Spleen (tissue), 11 donors: ENCODE measurements around the gene ABCF1. TPM values are rescaled to one million over a fixed set of nuclear protein-coding genes. Genes with fewer than 3 reads are reported as not detected.

ENCODE experiments used
- DNase-seq: peaks from one replicate; pipeline ENCODE4 v3.0.0-alpha.2; 2020
- H3K27ac ChIP-seq, 8 donors: fragments of 200-600 bp; sonication (generic) in 7 of 8; 1 replicate in 4 of 8; 2 replicates in 4 of 8; pipeline versions ENCODE4 v1.5.0 to v1.8.0; 2016 to 2021; ENCODE audit warnings: inconsistent platforms in 4 of 8, mild to moderate bottlenecking in 4 of 8, moderate library complexity in 1 of 8
- H3K27me3 ChIP-seq, 7 donors: fragments of 200-600 bp; sonication (generic) in 6 of 7; replicated peaks in 1 of 7; 1 replicate in 4 of 7; 2 replicates in 3 of 7; pipeline versions ENCODE4 v1.5.0 to v1.8.0; 2016 to 2021; ENCODE audit warnings: inconsistent platforms in 3 of 7, mild to moderate bottlenecking in 1 of 7
- H3K36me3 ChIP-seq, 6 donors: fragments of 200-600 bp; sonication (generic) in 5 of 6; 1 replicate in 4 of 6; 2 replicates in 2 of 6; pipeline versions ENCODE4 v1.5.0 to v1.8.0; 2016 to 2021; ENCODE audit warnings: inconsistent platforms in 2 of 6
- H3K4me1 ChIP-seq, 6 donors: fragments of 200-600 bp; sonication (generic) in 5 of 6; 1 replicate in 3 of 6; 2 replicates in 3 of 6; pipeline versions ENCODE4 v1.5.0 to v1.8.0; 2016 to 2021; ENCODE audit warnings: inconsistent platforms in 3 of 6
- H3K4me3 ChIP-seq, 8 donors: fragments of 200-600 bp; sonication (generic) in 7 of 8; 1 replicate in 4 of 8; 2 replicates in 4 of 8; pipeline versions ENCODE4 v1.5.0 to v1.8.0; 2016 to 2021; ENCODE audit warnings: inconsistent platforms in 4 of 8, mild to moderate bottlenecking in 4 of 8, moderate library complexity in 2 of 8
- H3K9me3 ChIP-seq, 8 donors: fragments of 200-600 bp; sonication (generic) in 7 of 8; 1 replicate in 4 of 8; 2 replicates in 4 of 8; pipeline versions ENCODE4 v1.5.0 to v1.8.0; 2016 to 2021; ENCODE audit warnings: inconsistent platforms in 4 of 8
- CTCF ChIP-seq, 11 experiments: fragments of 200-600 bp in 7 of 11; fragments of 450-650 bp in 4 of 11; sonication (generic) in 4 of 11; IDR thresholded peaks in 8 of 11; conservative IDR thresholded peaks in 3 of 11; 1 replicate in 7 of 11; 2 replicates in 4 of 11; pipeline versions ENCODE4 v1.4.0 to v1.8.0; 2016 to 2021; ENCODE audit warnings: antibody characterized with exemption in 11 of 11, inconsistent platforms in 4 of 11, mild to moderate bottlenecking in 1 of 11
- POLR2A ChIP-seq, 3 donors: fragments of 450-650 bp; IDR thresholded peaks; one replicate each; pipeline ENCODE4 v1.5.1; 2017; ENCODE audit warnings: antibody characterized with exemption in 3 of 3, mild to moderate bottlenecking in 1 of 3
- POLR2AphosphoS5 ChIP-seq, 3 donors: sonication (generic); formaldehyde crosslinking; IDR thresholded peaks; one replicate each; pipeline ENCODE4 v1.5.1; 2017; ENCODE audit warnings: antibody characterized with exemption in 3 of 3
- WGBS, 5 donors: extraction: QIAGEN DNeasy Blood & Tissue Kit in 3 of 5; methylation state at CpG; one replicate each; pipeline versions ENCODE4 v1.1.5 to v1.1.7; 2013 to 2018; 5-methylcytosine and 5-hydroxymethylcytosine counted together
- intact Hi-C: fragments of 100-400 bp; cut with DNase I; formaldehyde crosslinking; loops from one replicate; pipeline ENCODE4 v1.15.0; 2023; ENCODE audit warnings: low total_unique reads
- polyA plus RNA-seq, 3 donors: library from polyadenylated mRNA; stranded (reverse); fragments of 200-250 nt; gene quantifications; one replicate each; pipeline ENCODE4 v1.2.1, GENCODE V29; 2013
- total RNA-seq, 7 donors: library from RNA; depleted of rRNA in 3 of 7; stranded (reverse); fragments of >200 nt in 3 of 7; fragmentation: NEBNext Ultra II Directional in 4 of 7; extraction: Animal tissue kit (Norgen Biotek cat#: 25700) in 4 of 7; gene quantifications; one replicate each; pipeline versions ENCODE4 v1.1.0 to v1.2.1, GENCODE V29; 2016 to 2021
- donor health status: healthy with polysubstance abuse.
- donor health status: DM: no; HTN: no; CAD: no; lungs with moderate emphysema.
- donor health status: DM: no; HTN: no; CAD: no.
- donor health status: Bipolar disorder and iron deficiency.
- donor health status: healthy.
- donor health status: DM: no; HTN: no; CAD: no.
- donor health status: DM: yes; HTN: yes; CAD: no.

Gene ABCF1
- total and polyA plus RNA-seq, 10 donors: 12.8 to 53.5 (median 33.2) TPM

- Histone ChIP-seq H3K4me1 (peaks cover 0 to 7% (median 0%) of the 10 kb centered on the region in 6 donors), H3K9me3 (no peaks in the 10 kb centered on the region), H3K36me3 (peaks cover 0 to 100% (median 84%) of the 10 kb centered on the region in 6 donors), H3K4me3 (no peak overlapping the region), H3K27me3 (no peaks in the 10 kb centered on the region), H3K27ac (peak overlapping the region in 1 of 8 donors; percentile 29)
- WGBS, 5 donors: 88 to 94% (median 93%) methylated on average over 14 to 15 of the region's 15 CpGs
- DNase-seq: no peak
- TF ChIP-seq POLR2A (IDR thresholded peaks at IDR 0.05): no peak
- no peak for TF ChIP-seq POLR2AphosphoS5 (IDR thresholded peaks at IDR 0.05)
- TF ChIP-seq CTCF (IDR thresholded peaks at IDR 0.05 in 8 of 11, conservative IDR thresholded peaks at IDR 0.05 in 3 of 11): no peak
- intact Hi-C loops: loop anchor here (5.0 kb wide), 1 partner anchor 43 kb away; no protein-coding TSS in a partner anchor
These were observed 18.6 kb downstream of the ABCF1 start for GRCh38 chr6:30589754-30590358.

GRCh38 chr6:30590509-30590908 is 19.3 kb downstream of the ABCF1 start:
- intact Hi-C loops: no loop called here
- DNase-seq: no peak
- Histone ChIP-seq H3K9me3 (no peaks in the 10 kb centered on the region), H3K4me1 (peaks cover 0 to 7% (median 0%) of the 10 kb centered on the region in 6 donors), H3K27ac (peak overlapping the region in 1 of 8 donors; percentile 29), H3K4me3 (no peak overlapping the region), H3K36me3 (peaks cover 0 to 100% (median 80%) of the 10 kb centered on the region in 6 donors), H3K27me3 (no peaks in the 10 kb centered on the region)
- 82 to 91% (median 87%) methylated on average over 8 of the region's 8 CpGs for whole genome bisulfite sequencing, 5 donors
- TF ChIP-seq POLR2A (IDR thresholded peaks at IDR 0.05) (no peak), POLR2AphosphoS5 (IDR thresholded peaks at IDR 0.05) (no peak), CTCF (IDR thresholded peaks at IDR 0.05 in 8 of 11, conservative IDR thresholded peaks at IDR 0.05 in 3 of 11) (no peak)

- WGBS, 5 donors: 33 to 59% (median 54%) methylated on average over 1 of the region's 1 CpG
- intact Hi-C loops: no loop called here
- peaks cover 0 to 98% (median 75%) of the 10 kb centered on the region in 6 donors for H3K36me3 ChIP-seq
These were observed 19.8 kb downstream of the ABCF1 start for GRCh38 chr6:30591008-30591407.

More at GRCh38 chr6:30591008-30591407, 19.8 kb downstream of the ABCF1 start:
- peak overlapping the region in 1 of 8 donors; percentile 29 for H3K27ac ChIP-seq
- H3K4me1 ChIP-seq: peaks cover 0 to 7% (median 0%) of the 10 kb centered on the region in 6 donors
- no peak overlapping the region for H3K4me3 ChIP-seq
- no peaks in the 10 kb centered on the region for H3K9me3 ChIP-seq
- no peaks in the 10 kb centered on the region for H3K27me3 ChIP-seq
- TF ChIP-seq POLR2A (IDR thresholded peaks at IDR 0.05) (no peak), POLR2AphosphoS5 (IDR thresholded peaks at IDR 0.05) (no peak), CTCF (IDR thresholded peaks at IDR 0.05 in 8 of 11, conservative IDR thresholded peaks at IDR 0.05 in 3 of 11) (no peak)
- no peak for DNase-seq
